HEK293 (cell line): ENCODE measurements around the gene JUP.

Source experiments
- BCL11A ChIP-seq: fragments of 450-650 bp; formaldehyde crosslinking; IDR thresholded peaks from 2 replicates; pipeline ENCODE4 v1.5.1; 2016; ENCODE audit warnings: low read depth, missing biosample characterization, missing genetic modification characterization
- GLI4 ChIP-seq: fragments of 450-650 bp; formaldehyde crosslinking; IDR thresholded peaks from 2 replicates; pipeline ENCODE4 v1.5.1; 2016; ENCODE audit warnings: missing biosample characterization, missing genetic modification characterization
- GLIS2 ChIP-seq: fragments of 450-650 bp; formaldehyde crosslinking; IDR thresholded peaks from 2 replicates; pipeline ENCODE4 v1.5.1; 2016; ENCODE audit warnings: missing biosample characterization, missing genetic modification characterization
- IKZF3 ChIP-seq: fragments of 450-650 bp; IDR thresholded peaks from 2 replicates; pipeline ENCODE4 v1.5.0; 2018; ENCODE audit warnings: missing biosample characterization, mild to moderate bottlenecking, missing genetic modification characterization, moderate library complexity
- KLF8 ChIP-seq: fragments of 450-650 bp; formaldehyde crosslinking; IDR thresholded peaks from 2 replicates; pipeline ENCODE4 v1.5.1; 2016; ENCODE audit warnings: missing biosample characterization, missing genetic modification characterization
- REPIN1 ChIP-seq: fragments of 450-650 bp; formaldehyde crosslinking; IDR thresholded peaks from 2 replicates; pipeline ENCODE4 v1.5.1; 2017; ENCODE audit warnings: missing biosample characterization, missing genetic modification characterization, low read depth
- ZBTB48 ChIP-seq: fragments of 450-650 bp; formaldehyde crosslinking; IDR thresholded peaks from 2 replicates; pipeline ENCODE4 v1.5.1; 2016; ENCODE audit warnings: missing biosample characterization, missing genetic modification characterization
- ZNF202 ChIP-seq: fragments of 450-650 bp; formaldehyde crosslinking; IDR thresholded peaks from 2 replicates; pipeline ENCODE4 v1.5.1; 2016; ENCODE audit warnings: missing biosample characterization, missing genetic modification characterization, borderline replicate concordance
- ZNF24 ChIP-seq: fragments of 450-650 bp; formaldehyde crosslinking; IDR thresholded peaks from 2 replicates; pipeline ENCODE4 v1.5.1; 2016; ENCODE audit warnings: missing biosample characterization, missing genetic modification characterization
- ZNF404 ChIP-seq: fragments of 450-650 bp; formaldehyde crosslinking; IDR thresholded peaks from 2 replicates; pipeline ENCODE4 v1.5.1; 2017; ENCODE audit warnings: missing biosample characterization, missing genetic modification characterization
- ZNF510 ChIP-seq: fragments of 450-650 bp; formaldehyde crosslinking; IDR thresholded peaks from 2 replicates; pipeline ENCODE4 v1.5.1; 2018; ENCODE audit warnings: mild to moderate bottlenecking, missing genetic modification characterization, missing biosample characterization; ENCODE audit not compliant: insufficient replicate concordance
- ZNF76 ChIP-seq: fragments of 450-650 bp; formaldehyde crosslinking; IDR thresholded peaks from 2 replicates; pipeline ENCODE4; 2016; ENCODE audit warnings: low read depth, missing biosample characterization, missing genetic modification characterization, borderline replicate concordance
- ZNF830 ChIP-seq: fragments of 450-650 bp; IDR thresholded peaks from 2 replicates; pipeline ENCODE4 v1.5.0; 2018; ENCODE audit warnings: missing biosample characterization, missing genetic modification characterization, low read depth, mild to moderate bottlenecking, moderate library complexity
- ZSCAN16 ChIP-seq: fragments of 450-650 bp; formaldehyde crosslinking; IDR thresholded peaks from 2 replicates; pipeline ENCODE4 v1.5.1; 2016; ENCODE audit warnings: missing biosample characterization, missing genetic modification characterization
- ZXDB ChIP-seq: fragments of 450-650 bp; formaldehyde crosslinking; IDR thresholded peaks from 2 replicates; pipeline ENCODE4 v1.5.1; 2016; ENCODE audit warnings: missing biosample characterization, missing genetic modification characterization
- TF ChIP-seq, protein P1 (sequence below): fragments of 450-650 bp; formaldehyde crosslinking; IDR thresholded peaks from 2 replicates; pipeline ENCODE4 v1.5.1; 2016; ENCODE audit warnings: missing biosample characterization, missing genetic modification characterization
- TF ChIP-seq, protein P2 (sequence below): fragments of 450-650 bp; formaldehyde crosslinking; IDR thresholded peaks from 2 replicates; pipeline ENCODE4 v1.5.1; 2017; ENCODE audit warnings: missing biosample characterization, missing genetic modification characterization
- TF ChIP-seq, protein P3 (sequence below): fragments of 450-650 bp; formaldehyde crosslinking; IDR thresholded peaks from 2 replicates; pipeline ENCODE4 v1.5.1; 2016; ENCODE audit warnings: missing biosample characterization, missing genetic modification characterization
- TF ChIP-seq, protein P4 (sequence below): fragments of 450-650 bp; formaldehyde crosslinking; IDR thresholded peaks from 2 replicates; pipeline ENCODE4 v1.5.0; 2017; ENCODE audit warnings: missing biosample characterization, missing genetic modification characterization, borderline replicate concordance
- TF ChIP-seq, protein P5 (sequence below): fragments of 450-650 bp; formaldehyde crosslinking; IDR thresholded peaks from 2 replicates; pipeline ENCODE4 v1.5.1; 2016; ENCODE audit warnings: missing biosample characterization, missing genetic modification characterization
- TF ChIP-seq, protein P6 (sequence below): fragments of 450-650 bp; formaldehyde crosslinking; IDR thresholded peaks from 2 replicates; pipeline ENCODE4 v1.5.1; 2016; ENCODE audit warnings: missing biosample characterization, missing genetic modification characterization
- TF ChIP-seq, protein P7 (sequence below): fragments of 450-650 bp; formaldehyde crosslinking; IDR thresholded peaks from 2 replicates; pipeline ENCODE4 v1.5.1; 2016; ENCODE audit warnings: missing biosample characterization, missing genetic modification characterization

The JUP gene

DNA sequence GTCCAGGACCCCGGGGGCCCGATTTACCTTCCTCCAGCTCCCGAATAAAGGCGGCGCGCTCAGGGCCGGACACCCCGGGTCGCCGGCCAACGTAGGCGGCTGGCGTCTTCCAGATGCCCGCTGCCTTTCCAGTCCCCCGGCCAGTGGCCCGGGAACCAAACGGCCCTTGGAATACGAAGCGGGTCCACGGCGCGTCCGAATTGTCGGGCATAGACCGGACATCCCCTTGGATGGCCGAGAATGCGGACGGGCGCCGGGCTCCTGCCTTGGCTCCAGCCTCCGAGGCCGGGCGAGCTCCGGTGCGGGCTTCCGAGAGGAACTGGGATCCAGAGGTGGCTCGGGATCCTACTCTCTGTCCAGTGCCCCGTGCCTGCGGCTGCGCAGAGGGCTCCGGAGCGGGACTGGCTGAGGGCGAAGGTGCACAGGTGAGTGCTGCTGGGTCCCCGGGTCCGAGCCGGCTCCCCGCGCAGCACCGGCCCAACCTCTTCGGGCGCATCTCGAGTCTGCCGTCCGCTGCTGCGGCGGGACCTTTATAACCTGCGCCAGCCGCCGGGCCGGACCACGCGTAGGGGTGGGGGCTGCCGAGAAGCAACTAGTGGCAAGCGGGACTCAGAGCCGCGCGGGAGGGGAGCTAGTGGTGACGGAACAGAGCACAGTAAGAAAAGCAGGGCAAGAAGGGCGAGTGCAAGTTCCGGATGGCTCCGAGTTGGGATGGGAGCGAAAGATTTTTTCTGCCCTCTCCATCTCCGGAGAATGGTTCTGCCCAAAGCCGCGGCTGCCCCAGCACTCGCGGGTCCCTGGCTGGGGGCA is 52.2 kb downstream of the JUP start, which contains the start of gene HAP1 (continued):
- TF ChIP-seq, protein P1, sequence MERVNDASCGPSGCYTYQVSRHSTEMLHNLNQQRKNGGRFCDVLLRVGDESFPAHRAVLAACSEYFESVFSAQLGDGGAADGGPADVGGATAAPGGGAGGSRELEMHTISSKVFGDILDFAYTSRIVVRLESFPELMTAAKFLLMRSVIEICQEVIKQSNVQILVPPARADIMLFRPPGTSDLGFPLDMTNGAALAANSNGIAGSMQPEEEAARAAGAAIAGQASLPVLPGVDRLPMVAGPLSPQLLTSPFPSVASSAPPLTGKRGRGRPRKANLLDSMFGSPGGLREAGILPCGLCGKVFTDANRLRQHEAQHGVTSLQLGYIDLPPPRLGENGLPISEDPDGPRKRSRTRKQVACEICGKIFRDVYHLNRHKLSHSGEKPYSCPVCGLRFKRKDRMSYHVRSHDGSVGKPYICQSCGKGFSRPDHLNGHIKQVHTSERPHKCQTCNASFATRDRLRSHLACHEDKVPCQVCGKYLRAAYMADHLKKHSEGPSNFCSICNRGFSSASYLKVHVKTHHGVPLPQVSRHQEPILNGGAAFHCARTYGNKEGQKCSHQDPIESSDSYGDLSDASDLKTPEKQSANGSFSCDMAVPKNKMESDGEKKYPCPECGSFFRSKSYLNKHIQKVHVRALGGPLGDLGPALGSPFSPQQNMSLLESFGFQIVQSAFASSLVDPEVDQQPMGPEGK (tag by site-specific recombination) = peak; percentile 92
- TF ChIP-seq, protein P2, sequence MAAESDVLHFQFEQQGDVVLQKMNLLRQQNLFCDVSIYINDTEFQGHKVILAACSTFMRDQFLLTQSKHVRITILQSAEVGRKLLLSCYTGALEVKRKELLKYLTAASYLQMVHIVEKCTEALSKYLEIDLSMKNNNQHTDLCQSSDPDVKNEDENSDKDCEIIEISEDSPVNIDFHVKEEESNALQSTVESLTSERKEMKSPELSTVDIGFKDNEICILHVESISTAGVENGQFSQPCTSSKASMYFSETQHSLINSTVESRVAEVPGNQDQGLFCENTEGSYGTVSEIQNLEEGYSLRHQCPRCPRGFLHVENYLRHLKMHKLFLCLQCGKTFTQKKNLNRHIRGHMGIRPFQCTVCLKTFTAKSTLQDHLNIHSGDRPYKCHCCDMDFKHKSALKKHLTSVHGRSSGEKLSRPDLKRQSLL (tag by site-specific recombination) = 0 out of 2 replicates have a peak, but pooled peaks have one; percentile 36
- TF ChIP-seq ZXDB (tag by site-specific recombination) (no peak), ZNF76 (tag by site-specific recombination) (peak; percentile 73; the same call in 1 of the 2 replicates), IKZF3 (tag by site-specific recombination) (peak; percentile 18; the same call in 1 of the 2 replicates), REPIN1 (tag by site-specific recombination) (0 out of 2 replicates have a peak, but pooled peaks have one; percentile 13), ZNF24 (tag by site-specific recombination) (0 out of 2 replicates have a peak, but pooled peaks have one; percentile 21), ZBTB48 (peak; percentile 52; the same call in 1 of the 2 replicates), GLIS2 (tag by site-specific recombination) (peak; percentile 90), ZNF510 (tag by site-specific recombination) (no peak), KLF8 (tag by site-specific recombination) (no peak), BCL11A (0 out of 2 replicates have a peak, but pooled peaks have one; percentile 56), ZNF404 (tag by site-specific recombination) (no peak), ZSCAN16 (tag by site-specific recombination) (no peak), GLI4 (tag by site-specific recombination) (peak; percentile 61; the same call in 1 of the 2 replicates), ZNF202 (tag by site-specific recombination) (no peak), ZNF830 (tag by site-specific recombination) (no peak)
- TF ChIP-seq, protein P3, sequence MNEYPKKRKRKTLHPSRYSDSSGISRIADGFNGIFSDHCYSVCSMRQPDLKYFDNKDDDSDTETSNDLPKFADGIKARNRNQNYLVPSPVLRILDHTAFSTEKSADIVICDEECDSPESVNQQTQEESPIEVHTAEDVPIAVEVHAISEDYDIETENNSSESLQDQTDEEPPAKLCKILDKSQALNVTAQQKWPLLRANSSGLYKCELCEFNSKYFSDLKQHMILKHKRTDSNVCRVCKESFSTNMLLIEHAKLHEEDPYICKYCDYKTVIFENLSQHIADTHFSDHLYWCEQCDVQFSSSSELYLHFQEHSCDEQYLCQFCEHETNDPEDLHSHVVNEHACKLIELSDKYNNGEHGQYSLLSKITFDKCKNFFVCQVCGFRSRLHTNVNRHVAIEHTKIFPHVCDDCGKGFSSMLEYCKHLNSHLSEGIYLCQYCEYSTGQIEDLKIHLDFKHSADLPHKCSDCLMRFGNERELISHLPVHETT (tag by site-specific recombination) = peak; percentile 78; the same call in 1 of the 2 replicates
- TF ChIP-seq, protein P4, sequence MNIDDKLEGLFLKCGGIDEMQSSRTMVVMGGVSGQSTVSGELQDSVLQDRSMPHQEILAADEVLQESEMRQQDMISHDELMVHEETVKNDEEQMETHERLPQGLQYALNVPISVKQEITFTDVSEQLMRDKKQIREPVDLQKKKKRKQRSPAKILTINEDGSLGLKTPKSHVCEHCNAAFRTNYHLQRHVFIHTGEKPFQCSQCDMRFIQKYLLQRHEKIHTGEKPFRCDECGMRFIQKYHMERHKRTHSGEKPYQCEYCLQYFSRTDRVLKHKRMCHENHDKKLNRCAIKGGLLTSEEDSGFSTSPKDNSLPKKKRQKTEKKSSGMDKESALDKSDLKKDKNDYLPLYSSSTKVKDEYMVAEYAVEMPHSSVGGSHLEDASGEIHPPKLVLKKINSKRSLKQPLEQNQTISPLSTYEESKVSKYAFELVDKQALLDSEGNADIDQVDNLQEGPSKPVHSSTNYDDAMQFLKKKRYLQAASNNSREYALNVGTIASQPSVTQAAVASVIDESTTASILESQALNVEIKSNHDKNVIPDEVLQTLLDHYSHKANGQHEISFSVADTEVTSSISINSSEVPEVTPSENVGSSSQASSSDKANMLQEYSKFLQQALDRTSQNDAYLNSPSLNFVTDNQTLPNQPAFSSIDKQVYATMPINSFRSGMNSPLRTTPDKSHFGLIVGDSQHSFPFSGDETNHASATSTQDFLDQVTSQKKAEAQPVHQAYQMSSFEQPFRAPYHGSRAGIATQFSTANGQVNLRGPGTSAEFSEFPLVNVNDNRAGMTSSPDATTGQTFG (tag by site-specific recombination) = no peak
- TF ChIP-seq, protein P5, sequence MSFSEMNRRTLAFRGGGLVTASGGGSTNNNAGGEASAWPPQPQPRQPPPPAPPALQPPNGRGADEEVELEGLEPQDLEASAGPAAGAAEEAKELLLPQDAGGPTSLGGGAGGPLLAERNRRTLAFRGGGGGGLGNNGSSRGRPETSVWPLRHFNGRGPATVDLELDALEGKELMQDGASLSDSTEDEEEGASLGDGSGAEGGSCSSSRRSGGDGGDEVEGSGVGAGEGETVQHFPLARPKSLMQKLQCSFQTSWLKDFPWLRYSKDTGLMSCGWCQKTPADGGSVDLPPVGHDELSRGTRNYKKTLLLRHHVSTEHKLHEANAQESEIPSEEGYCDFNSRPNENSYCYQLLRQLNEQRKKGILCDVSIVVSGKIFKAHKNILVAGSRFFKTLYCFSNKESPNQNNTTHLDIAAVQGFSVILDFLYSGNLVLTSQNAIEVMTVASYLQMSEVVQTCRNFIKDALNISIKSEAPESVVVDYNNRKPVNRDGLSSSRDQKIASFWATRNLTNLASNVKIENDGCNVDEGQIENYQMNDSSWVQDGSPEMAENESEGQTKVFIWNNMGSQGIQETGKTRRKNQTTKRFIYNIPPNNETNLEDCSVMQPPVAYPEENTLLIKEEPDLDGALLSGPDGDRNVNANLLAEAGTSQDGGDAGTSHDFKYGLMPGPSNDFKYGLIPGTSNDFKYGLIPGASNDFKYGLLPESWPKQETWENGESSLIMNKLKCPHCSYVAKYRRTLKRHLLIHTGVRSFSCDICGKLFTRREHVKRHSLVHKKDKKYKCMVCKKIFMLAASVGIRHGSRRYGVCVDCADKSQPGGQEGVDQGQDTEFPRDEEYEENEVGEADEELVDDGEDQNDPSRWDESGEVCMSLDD (tag by site-specific recombination) = peak; percentile 25; the same call in 1 of the 2 replicates
- TF ChIP-seq, protein P6, sequence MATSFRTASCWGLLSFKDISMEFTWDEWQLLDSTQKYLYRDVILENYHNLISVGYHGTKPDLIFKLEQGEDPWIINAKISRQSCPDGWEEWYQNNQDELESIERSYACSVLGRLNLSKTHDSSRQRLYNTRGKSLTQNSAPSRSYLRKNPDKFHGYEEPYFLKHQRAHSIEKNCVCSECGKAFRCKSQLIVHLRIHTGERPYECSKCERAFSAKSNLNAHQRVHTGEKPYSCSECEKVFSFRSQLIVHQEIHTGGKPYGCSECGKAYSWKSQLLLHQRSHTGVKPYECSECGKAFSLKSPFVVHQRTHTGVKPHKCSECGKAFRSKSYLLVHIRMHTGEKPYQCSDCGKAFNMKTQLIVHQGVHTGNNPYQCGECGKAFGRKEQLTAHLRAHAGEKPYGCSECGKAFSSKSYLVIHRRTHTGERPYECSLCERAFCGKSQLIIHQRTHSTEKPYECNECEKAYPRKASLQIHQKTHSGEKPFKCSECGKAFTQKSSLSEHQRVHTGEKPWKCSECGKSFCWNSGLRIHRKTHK (tag by site-specific recombination) = no peak
- TF ChIP-seq, protein P7, sequence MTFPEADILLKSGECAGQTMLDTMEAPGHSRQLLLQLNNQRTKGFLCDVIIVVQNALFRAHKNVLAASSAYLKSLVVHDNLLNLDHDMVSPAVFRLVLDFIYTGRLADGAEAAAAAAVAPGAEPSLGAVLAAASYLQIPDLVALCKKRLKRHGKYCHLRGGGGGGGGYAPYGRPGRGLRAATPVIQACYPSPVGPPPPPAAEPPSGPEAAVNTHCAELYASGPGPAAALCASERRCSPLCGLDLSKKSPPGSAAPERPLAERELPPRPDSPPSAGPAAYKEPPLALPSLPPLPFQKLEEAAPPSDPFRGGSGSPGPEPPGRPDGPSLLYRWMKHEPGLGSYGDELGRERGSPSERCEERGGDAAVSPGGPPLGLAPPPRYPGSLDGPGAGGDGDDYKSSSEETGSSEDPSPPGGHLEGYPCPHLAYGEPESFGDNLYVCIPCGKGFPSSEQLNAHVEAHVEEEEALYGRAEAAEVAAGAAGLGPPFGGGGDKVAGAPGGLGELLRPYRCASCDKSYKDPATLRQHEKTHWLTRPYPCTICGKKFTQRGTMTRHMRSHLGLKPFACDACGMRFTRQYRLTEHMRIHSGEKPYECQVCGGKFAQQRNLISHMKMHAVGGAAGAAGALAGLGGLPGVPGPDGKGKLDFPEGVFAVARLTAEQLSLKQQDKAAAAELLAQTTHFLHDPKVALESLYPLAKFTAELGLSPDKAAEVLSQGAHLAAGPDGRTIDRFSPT = no peak
